Keratinocyte (primary cell): ENCODE data around the gene LRRC31. TPM values are rescaled to one million over a fixed set of nuclear protein-coding genes. Genes with fewer than 3 reads are reported as not detected.
A peak's percentile ranks its signal among the peaks of the same experiment; 100 is the strongest.

Experiments
- DNase-seq: peaks from one replicate; pipeline ENCODE4 v3.0.0-alpha.2; 2011; ENCODE audit warnings: low read depth, missing footprints, low spot score
- FAIRE-seq: peaks from 2 replicates; lab custom pipeline; 2011; peaks lifted over from hg19 to GRCh38; lab: Jason Lieb, UNC
- H2AFZ ChIP-seq: 2 replicates; pipeline ENCODE4 v1.6.0; 2012; ENCODE audit warnings: low read length, control low read depth, inconsistent platforms; ENCODE audit not compliant: control insufficient read depth
- H3K27ac ChIP-seq: 2 replicates; pipeline ENCODE4 v1.5.1; 2011; ENCODE audit warnings: low read length; ENCODE audit not compliant: control insufficient read depth, insufficient read depth
- H3K27me3 ChIP-seq: 3 replicates; pipeline ENCODE4 v1.6.0; 2011; ENCODE audit warnings: low read length; ENCODE audit not compliant: control insufficient read depth, insufficient read depth; ENCODE audit errors: extremely low read depth
- H3K36me3 ChIP-seq, 2 experiments: 2 replicates in 1 of 2; 3 replicates in 1 of 2; pipeline ENCODE4 v1.5.1; 2011; ENCODE audit warnings: low read length in 2 of 2, mild to moderate bottlenecking in 1 of 2; ENCODE audit not compliant: control insufficient read depth in 2 of 2, insufficient read depth in 2 of 2; ENCODE audit errors: extremely low read depth in 1 of 2
- H3K4me1 ChIP-seq: 3 replicates; pipeline ENCODE4 v1.5.1; 2011; ENCODE audit warnings: low read length; ENCODE audit not compliant: control insufficient read depth, insufficient read depth; ENCODE audit errors: extremely low read depth
- H3K4me2 ChIP-seq: 3 replicates; pipeline ENCODE4 v1.6.0; 2011; ENCODE audit warnings: low read depth, low read length; ENCODE audit not compliant: control insufficient read depth, insufficient read depth; ENCODE audit errors: extremely low read depth
- H3K4me3 ChIP-seq, 3 experiments: fragments of 200-600 bp in 1 of 3; sonication (generic) in 1 of 3; 2 replicates in 2 of 3; 3 replicates in 1 of 3; pipeline ENCODE4 v1.5.1; 2011 to 2016; ENCODE audit warnings: low read length in 3 of 3, mild to moderate bottlenecking in 3 of 3, control low read depth in 2 of 3, inconsistent platforms in 1 of 3, low read depth in 1 of 3, mixed read lengths in 1 of 3, mixed run types in 1 of 3, moderate library complexity in 1 of 3; ENCODE audit not compliant: control insufficient read depth in 2 of 3, insufficient read depth in 2 of 3; ENCODE audit errors: extremely low read depth in 1 of 3
- H3K79me2 ChIP-seq: 2 replicates; pipeline ENCODE4 v1.6.0; 2012; ENCODE audit warnings: low read length; ENCODE audit not compliant: control insufficient read depth, insufficient read depth
- H3K9ac ChIP-seq: 3 replicates; pipeline ENCODE4 v1.6.0; 2011; ENCODE audit warnings: low read length; ENCODE audit not compliant: control insufficient read depth, insufficient read depth; ENCODE audit errors: extremely low read depth
- H3K9me1 ChIP-seq: 3 replicates; pipeline ENCODE4 v1.6.0; 2011; ENCODE audit warnings: low read length; ENCODE audit not compliant: control insufficient read depth, insufficient read depth; ENCODE audit errors: extremely low read depth
- H3K9me3 ChIP-seq: 2 replicates; pipeline ENCODE4 v1.5.1; 2012; ENCODE audit warnings: low read depth, low read length; ENCODE audit not compliant: control insufficient read depth
- H4K20me1 ChIP-seq: 3 replicates; pipeline ENCODE4 v1.6.0; 2011; ENCODE audit warnings: low read length; ENCODE audit not compliant: control insufficient read depth, insufficient read depth; ENCODE audit errors: extremely low read depth
- EZH2 ChIP-seq: IDR thresholded peaks from one replicate; pipeline ENCODE4 v1.6.1; 2012; ENCODE audit warnings: inconsistent platforms, mild to moderate bottlenecking, low read length, moderate library complexity
- dilution Hi-C: fragments of 300-500 bp; cut with MboI; formaldehyde crosslinking; loops from one replicate; pipeline ENCODE4 v1.7.0; 2020; ENCODE audit warnings: low sequenced_read_pairs; ENCODE audit not compliant: extremely low pct_ligation_motif_present
- polyA plus RNA-seq, 5 experiments: library from polyadenylated mRNA; depleted of rRNA in 3 of 5; stranded (reverse) in 3 of 5; stranded (forward) in 1 of 5; unstranded in 1 of 5; fragments of >200 nt; gene quantifications; 1 replicate in 1 of 5; 2 replicates in 3 of 5; 3 replicates in 1 of 5; pipeline versions ENCODE4 v1.2.1 to v1.2.3, GENCODE V29; 2011 to 2012; ENCODE audit warnings: missing spikeins in 2 of 5, low read depth in 1 of 5, low replicate concordance in 1 of 5
- TF ChIP-seq, protein P1 (sequence below), 3 experiments: IDR thresholded peaks in 1 of 3; conservative IDR thresholded peaks in 1 of 3; optimal IDR thresholded peaks in 1 of 3; 2 replicates in 2 of 3; 3 replicates in 1 of 3; pipeline versions ENCODE3 to v1.5.1; 2011; ENCODE audit warnings: low read length in 3 of 3, mild to moderate bottlenecking in 3 of 3, moderate library complexity in 2 of 3, control low read depth in 1 of 3, inconsistent platforms in 1 of 3; ENCODE audit not compliant: insufficient read depth in 2 of 3; ENCODE audit errors: extremely low read depth in 1 of 3

The LRRC31 gene
- polyA plus RNA-seq, 1 donor (not counting 4 experiments of a cell fraction or from before 2014, with no cell fraction given): not detected

DNA sequence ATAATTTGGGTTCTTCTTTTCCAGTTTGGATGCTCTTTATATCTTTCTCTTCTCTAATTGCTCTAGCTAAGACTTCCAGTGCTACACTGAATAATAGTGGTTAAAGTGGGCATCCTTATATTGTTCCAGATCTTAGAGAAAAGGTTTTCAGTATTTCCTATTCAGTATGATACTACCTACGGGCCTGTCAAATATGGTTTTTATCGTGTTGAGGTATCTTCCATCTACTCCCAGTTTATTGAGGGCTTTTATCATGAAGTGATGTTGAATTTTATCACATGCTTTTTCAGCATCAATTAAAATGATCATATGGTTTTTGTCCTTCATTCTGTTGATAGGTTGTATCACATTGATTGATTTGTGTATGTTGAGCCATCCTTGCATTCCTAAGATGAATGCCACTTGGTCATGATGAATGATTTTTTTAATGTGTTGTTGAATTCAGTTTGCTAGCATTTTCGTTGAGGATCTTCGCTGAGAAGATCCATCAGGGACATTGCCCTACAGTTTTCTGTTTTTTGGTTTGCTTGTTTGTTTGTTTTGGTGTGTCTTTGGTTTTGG lies 54.1 kb downstream of the LRRC31 start:
- no peaks in the 10 kb centered on the region for H3K79me2 ChIP-seq
- no peak overlapping the region for H2AFZ ChIP-seq
- DNase-seq (no peak), FAIRE-seq (no peak)
- H3K27me3 ChIP-seq: peaks cover 5% of the 10 kb centered on the region
- no peak overlapping the region for H3K4me2 ChIP-seq
- H3K4me1 ChIP-seq: peaks cover 7% of the 10 kb centered on the region
- no peak overlapping the region for H3K9ac ChIP-seq
- peaks cover 3% of the 10 kb centered on the region for H3K9me3 ChIP-seq
- TF ChIP-seq EZH2: no peak
- TF ChIP-seq, protein P1, sequence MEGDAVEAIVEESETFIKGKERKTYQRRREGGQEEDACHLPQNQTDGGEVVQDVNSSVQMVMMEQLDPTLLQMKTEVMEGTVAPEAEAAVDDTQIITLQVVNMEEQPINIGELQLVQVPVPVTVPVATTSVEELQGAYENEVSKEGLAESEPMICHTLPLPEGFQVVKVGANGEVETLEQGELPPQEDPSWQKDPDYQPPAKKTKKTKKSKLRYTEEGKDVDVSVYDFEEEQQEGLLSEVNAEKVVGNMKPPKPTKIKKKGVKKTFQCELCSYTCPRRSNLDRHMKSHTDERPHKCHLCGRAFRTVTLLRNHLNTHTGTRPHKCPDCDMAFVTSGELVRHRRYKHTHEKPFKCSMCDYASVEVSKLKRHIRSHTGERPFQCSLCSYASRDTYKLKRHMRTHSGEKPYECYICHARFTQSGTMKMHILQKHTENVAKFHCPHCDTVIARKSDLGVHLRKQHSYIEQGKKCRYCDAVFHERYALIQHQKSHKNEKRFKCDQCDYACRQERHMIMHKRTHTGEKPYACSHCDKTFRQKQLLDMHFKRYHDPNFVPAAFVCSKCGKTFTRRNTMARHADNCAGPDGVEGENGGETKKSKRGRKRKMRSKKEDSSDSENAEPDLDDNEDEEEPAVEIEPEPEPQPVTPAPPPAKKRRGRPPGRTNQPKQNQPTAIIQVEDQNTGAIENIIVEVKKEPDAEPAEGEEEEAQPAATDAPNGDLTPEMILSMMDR (optimal IDR thresholded peaks at IDR 0.05 in 1 of 3, IDR thresholded peaks at IDR 0.05 in 1 of 3, conservative IDR thresholded peaks at IDR 0.05 in 1 of 3; ENCODE audit: extremely low read depth in 1 of 3, insufficient read depth in 2 of 3, low read length in 3 of 3): no peak
- H4K20me1 ChIP-seq: no peaks in the 10 kb centered on the region
- H3K4me3 ChIP-seq: no peak overlapping the region
- H3K9me1 ChIP-seq: no peaks in the 10 kb centered on the region
- no peaks in the 10 kb centered on the region for H3K36me3 ChIP-seq
- dilution Hi-C loops: no loop called here
- no peak overlapping the region for H3K27ac ChIP-seq

DNA sequence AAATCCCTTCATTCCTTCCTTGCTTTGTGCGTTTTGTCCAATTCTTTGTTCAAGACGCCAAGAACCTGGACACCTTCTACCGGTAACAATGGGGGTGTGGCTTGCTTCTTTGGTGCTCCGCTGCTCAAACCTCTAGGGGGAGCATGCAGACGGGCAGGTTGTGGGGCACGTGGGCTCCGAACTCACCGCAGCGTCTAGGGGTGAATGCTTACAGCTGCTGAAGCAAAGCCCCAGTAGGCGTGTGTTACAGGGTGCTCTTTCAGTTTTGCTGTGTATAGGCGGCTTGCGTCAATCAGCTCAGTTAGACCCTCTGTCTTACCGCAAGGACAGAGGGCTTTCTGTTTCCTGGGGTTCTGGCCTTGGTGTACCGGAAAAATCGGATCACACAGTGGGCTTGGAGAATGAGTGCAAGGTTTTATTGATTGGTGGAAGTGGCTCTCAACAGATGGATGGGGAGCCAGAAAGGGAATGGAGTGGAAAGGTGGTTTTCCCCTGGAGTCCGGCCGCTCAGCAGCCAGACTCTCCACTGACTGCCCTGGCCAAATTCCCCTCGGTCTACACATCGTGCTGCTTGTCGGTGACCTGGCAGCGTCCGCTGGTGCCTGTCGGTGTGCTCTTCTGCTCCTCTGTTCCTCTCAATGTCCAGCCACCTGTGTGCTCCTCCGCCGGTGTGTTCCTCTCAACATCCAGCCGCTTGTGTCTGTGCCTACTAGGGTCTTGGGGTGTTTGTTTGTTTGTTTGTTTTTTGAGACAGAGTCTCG lies 55.8 kb downstream of the LRRC31 start:
- H3K9me3 ChIP-seq: peaks cover 3% of the 10 kb centered on the region
- H3K36me3 ChIP-seq: no peaks in the 10 kb centered on the region
- TF ChIP-seq EZH2: no peak
- TF ChIP-seq, protein P1 (optimal IDR thresholded peaks at IDR 0.05 in 1 of 3, IDR thresholded peaks at IDR 0.05 in 1 of 3, conservative IDR thresholded peaks at IDR 0.05 in 1 of 3; ENCODE audit: extremely low read depth in 1 of 3, insufficient read depth in 2 of 3, low read length in 3 of 3): peak; percentile 35 to 44 (median 38)
- peaks cover 5% of the 10 kb centered on the region for H3K27me3 ChIP-seq
- no peaks in the 10 kb centered on the region for H3K9me1 ChIP-seq
- H3K4me3 ChIP-seq: no peak overlapping the region
- H3K27ac ChIP-seq: no peak overlapping the region
- H3K4me2 ChIP-seq: peak overlapping the region; percentile 36
- no peak for FAIRE-seq
- no peak overlapping the region for H2AFZ ChIP-seq
- peaks cover 7% of the 10 kb centered on the region for H3K4me1 ChIP-seq
- H3K79me2 ChIP-seq: no peaks in the 10 kb centered on the region
- no peak for DNase-seq
- H3K9ac ChIP-seq: no peak overlapping the region
- H4K20me1 ChIP-seq: no peaks in the 10 kb centered on the region
- dilution Hi-C loops: no loop called here
